Osteoblast (primary cell): ENCODE data around the gene COMMD1. TPM values are rescaled to one million over a fixed set of nuclear protein-coding genes. Genes with fewer than 3 reads are reported as not detected.

Source experiments
- DNase-seq: peaks from one replicate; pipeline ENCODE4 v3.0.0; 2011; ENCODE audit warnings: low spot score, mixed read lengths; ENCODE audit not compliant: insufficient read length; ENCODE audit errors: missing footprints
- H2AFZ ChIP-seq: 2 replicates; pipeline ENCODE4 v1.6.0; 2011; ENCODE audit warnings: mild to moderate bottlenecking, low read length
- H3K27ac ChIP-seq: 2 replicates; pipeline ENCODE4 v1.5.1; 2011; ENCODE audit warnings: mild to moderate bottlenecking, low read depth, low read length, moderate library complexity
- H3K27me3 ChIP-seq: 2 replicates; pipeline ENCODE4 v1.6.0; 2012; ENCODE audit warnings: mild to moderate bottlenecking, control low read depth, inconsistent platforms, low read length, moderate library complexity; ENCODE audit not compliant: insufficient read depth
- H3K36me3 ChIP-seq: 2 replicates; pipeline ENCODE4 v1.5.1; 2011; ENCODE audit warnings: mild to moderate bottlenecking, low read length, control low read depth, moderate library complexity; ENCODE audit not compliant: insufficient read depth
- H3K4me1 ChIP-seq: 2 replicates; pipeline ENCODE4 v1.5.1; 2011; ENCODE audit warnings: mild to moderate bottlenecking, low read length, control low read depth, moderate library complexity; ENCODE audit not compliant: insufficient read depth
- H3K4me2 ChIP-seq: 2 replicates; pipeline ENCODE4 v1.6.0; 2011; ENCODE audit warnings: mild to moderate bottlenecking, low read length; ENCODE audit not compliant: insufficient read depth
- H3K4me3 ChIP-seq: fragments of 200-600 bp; sonication (generic); 3 replicates; pipeline ENCODE4 v1.5.1; 2012; ENCODE audit warnings: mild to moderate bottlenecking, low read length, inconsistent platforms; ENCODE audit not compliant: insufficient read depth
- H3K79me2 ChIP-seq: 2 replicates; pipeline ENCODE4 v1.6.0; 2012; ENCODE audit warnings: mild to moderate bottlenecking, low read length, control low read depth, inconsistent platforms; ENCODE audit not compliant: insufficient read depth
- H3K9me3 ChIP-seq: 2 replicates; pipeline ENCODE4 v1.5.1; 2011; ENCODE audit warnings: low read depth, low read length, control low read depth
- H4K20me1 ChIP-seq: 2 replicates; pipeline ENCODE4 v1.6.0; 2012; ENCODE audit warnings: mild to moderate bottlenecking, low read length, control low read depth; ENCODE audit not compliant: insufficient read depth
- total RNA-seq: library from RNA; depleted of rRNA; stranded (reverse); fragments of >200 nt; gene quantifications from 2 replicates; pipeline ENCODE4 v1.2.3, GENCODE V29; 2012
- TF ChIP-seq, protein P1 (sequence below): IDR thresholded peaks from 2 replicates; pipeline ENCODE4 v1.5.1; 2011; ENCODE audit warnings: mild to moderate bottlenecking, low read depth, low read length, moderate library complexity; ENCODE audit errors: extremely low read depth

Gene COMMD1
- total RNA-seq, 1 donor = 51.8 TPM

DNA sequence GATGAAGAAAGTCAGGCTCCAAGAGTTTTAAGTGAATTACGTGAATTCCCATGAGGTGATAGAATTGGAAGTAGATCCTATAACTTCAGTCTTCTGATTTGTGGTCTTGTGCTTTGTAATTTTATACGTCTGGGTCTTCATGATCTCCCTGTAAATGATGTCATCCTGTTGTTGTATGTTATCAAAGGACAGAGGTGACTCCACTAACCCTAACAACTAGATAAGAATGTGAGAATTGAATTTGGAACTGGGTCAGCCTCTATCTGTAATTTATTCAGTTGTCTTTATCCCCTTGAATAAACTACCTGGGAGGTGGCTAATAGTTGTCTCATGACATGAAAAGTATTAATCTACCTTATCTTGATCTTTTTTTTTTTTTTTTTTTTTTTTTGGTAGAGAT is 204.1 kb downstream of the COMMD1 start:
- no peak for DNase-seq
- no peak overlapping the region for H3K27ac ChIP-seq
- H3K27me3 ChIP-seq = no peaks in the 10 kb centered on the region
- H4K20me1 ChIP-seq = no peaks in the 10 kb centered on the region
- no peaks in the 10 kb centered on the region for H3K9me3 ChIP-seq
- no peak overlapping the region for H3K4me2 ChIP-seq
- H3K4me3 ChIP-seq = no peak overlapping the region
- H3K4me1 ChIP-seq = no peaks in the 10 kb centered on the region
- H3K79me2 ChIP-seq = no peaks in the 10 kb centered on the region
- H2AFZ ChIP-seq = no peak overlapping the region
- TF ChIP-seq, protein P1, sequence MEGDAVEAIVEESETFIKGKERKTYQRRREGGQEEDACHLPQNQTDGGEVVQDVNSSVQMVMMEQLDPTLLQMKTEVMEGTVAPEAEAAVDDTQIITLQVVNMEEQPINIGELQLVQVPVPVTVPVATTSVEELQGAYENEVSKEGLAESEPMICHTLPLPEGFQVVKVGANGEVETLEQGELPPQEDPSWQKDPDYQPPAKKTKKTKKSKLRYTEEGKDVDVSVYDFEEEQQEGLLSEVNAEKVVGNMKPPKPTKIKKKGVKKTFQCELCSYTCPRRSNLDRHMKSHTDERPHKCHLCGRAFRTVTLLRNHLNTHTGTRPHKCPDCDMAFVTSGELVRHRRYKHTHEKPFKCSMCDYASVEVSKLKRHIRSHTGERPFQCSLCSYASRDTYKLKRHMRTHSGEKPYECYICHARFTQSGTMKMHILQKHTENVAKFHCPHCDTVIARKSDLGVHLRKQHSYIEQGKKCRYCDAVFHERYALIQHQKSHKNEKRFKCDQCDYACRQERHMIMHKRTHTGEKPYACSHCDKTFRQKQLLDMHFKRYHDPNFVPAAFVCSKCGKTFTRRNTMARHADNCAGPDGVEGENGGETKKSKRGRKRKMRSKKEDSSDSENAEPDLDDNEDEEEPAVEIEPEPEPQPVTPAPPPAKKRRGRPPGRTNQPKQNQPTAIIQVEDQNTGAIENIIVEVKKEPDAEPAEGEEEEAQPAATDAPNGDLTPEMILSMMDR = no peak
- no peaks in the 10 kb centered on the region for H3K36me3 ChIP-seq

DNA sequence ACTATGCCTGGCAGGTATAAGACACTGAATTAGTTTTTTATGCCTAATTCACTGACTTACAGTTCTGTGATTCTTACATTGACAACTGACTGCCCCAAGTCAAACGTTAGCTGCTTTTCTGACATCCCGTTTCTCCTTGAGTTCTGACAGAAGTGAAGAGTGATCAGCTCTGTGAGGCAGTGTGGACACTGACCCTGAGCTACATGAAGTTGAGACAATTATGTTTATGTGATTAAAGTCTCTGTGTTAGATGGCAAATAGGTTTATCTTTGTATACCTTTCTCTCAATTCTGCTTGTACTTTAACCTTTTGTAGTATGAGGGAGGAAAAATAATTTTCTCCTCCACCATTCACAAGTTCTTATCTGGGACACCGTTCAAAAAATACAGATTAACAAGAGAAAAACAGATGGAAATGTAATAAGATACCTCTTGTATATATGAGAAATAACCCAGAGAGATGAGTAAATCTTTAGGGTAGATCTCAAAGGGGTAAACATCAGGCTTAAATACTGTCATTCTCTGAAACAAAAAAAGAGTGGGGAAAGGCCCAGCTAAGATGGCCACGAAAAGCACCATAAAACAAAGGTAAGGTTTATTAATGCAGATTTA is 205.0 kb downstream of the COMMD1 start:
- Histone ChIP-seq H4K20me1 (no peaks in the 10 kb centered on the region), H2AFZ (no peak overlapping the region), H3K79me2 (no peaks in the 10 kb centered on the region), H3K4me2 (no peak overlapping the region), H3K9me3 (no peaks in the 10 kb centered on the region), H3K27ac (no peak overlapping the region), H3K4me3 (no peak overlapping the region), H3K27me3 (no peaks in the 10 kb centered on the region), H3K4me1 (no peaks in the 10 kb centered on the region), H3K36me3 (no peaks in the 10 kb centered on the region)
- DNase-seq = no peak
- TF ChIP-seq, protein P1 = no peak

DNA sequence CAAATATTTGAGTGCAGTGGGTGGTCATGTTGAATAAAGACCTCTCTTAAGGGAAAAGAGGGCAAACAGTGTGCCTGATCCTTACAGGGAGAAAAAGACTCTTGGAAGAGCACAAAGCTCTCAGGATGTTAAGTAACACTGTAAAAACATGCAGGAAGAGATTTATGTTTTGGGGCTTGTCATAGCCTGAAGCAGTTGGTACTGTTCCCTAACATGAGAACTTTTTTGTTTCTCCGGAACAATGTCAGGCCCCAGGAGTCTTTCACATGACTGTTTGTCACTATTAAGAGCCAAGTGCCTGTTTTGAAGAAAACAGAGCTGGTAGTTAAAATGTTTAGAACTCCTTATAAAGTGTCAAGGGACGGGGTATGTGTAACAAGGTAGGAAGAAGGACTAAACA is 206.7 kb downstream of the COMMD1 start:
- Histone ChIP-seq H3K27me3 (no peaks in the 10 kb centered on the region), H3K79me2 (no peaks in the 10 kb centered on the region), H3K27ac (no peak overlapping the region), H3K36me3 (no peaks in the 10 kb centered on the region), H3K9me3 (no peaks in the 10 kb centered on the region), H3K4me3 (no peak overlapping the region), H2AFZ (no peak overlapping the region), H3K4me1 (no peaks in the 10 kb centered on the region), H4K20me1 (no peaks in the 10 kb centered on the region), H3K4me2 (no peak overlapping the region)
- TF ChIP-seq, protein P1 = no peak
- no peak for DNase-seq

DNA sequence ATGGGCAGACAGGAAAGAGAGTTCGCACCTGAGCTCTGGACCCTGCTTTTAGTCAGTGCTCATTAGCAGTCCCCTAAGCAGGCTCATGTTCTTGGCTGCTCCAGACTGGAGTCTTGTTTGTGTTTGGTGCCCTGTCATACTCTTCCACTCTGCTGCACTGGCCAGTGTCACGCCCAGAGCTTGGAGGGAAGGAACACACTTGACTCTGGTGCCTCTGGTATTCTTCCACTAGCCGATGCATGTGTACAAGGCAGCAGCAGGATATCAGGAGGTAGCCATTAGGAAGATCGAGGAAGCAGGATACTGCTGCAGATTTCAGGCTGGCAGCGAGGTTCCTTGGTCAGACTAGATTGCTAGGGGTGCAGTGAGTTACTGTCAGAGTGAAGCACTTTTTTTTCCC is 209.1 kb downstream of the COMMD1 start:
- H2AFZ ChIP-seq = no peak overlapping the region
- TF ChIP-seq, protein P1 = no peak

More for the DNA sequence above, 209.1 kb downstream of the COMMD1 start:
- H3K4me1 ChIP-seq = no peaks in the 10 kb centered on the region
- H3K4me2 ChIP-seq = no peak overlapping the region
- no peaks in the 10 kb centered on the region for H4K20me1 ChIP-seq
- H3K27ac ChIP-seq = no peak overlapping the region
- H3K36me3 ChIP-seq = no peaks in the 10 kb centered on the region
- no peak for DNase-seq
- no peaks in the 10 kb centered on the region for H3K79me2 ChIP-seq
- H3K9me3 ChIP-seq = no peaks in the 10 kb centered on the region
- H3K27me3 ChIP-seq = no peaks in the 10 kb centered on the region
- H3K4me3 ChIP-seq = no peak overlapping the region
